Measurements from ENCODE around the gene APOD. TPM values are rescaled to one million over a fixed set of nuclear protein-coding genes. Genes with fewer than 3 reads are reported as not detected.
A peak's percentile ranks its signal among the peaks of the same experiment; 100 is the strongest.
"Not testable (repeated sequence)": the region's sequence is repeated elsewhere in the genome, so short reads cannot be mapped to it uniquely, and the experiment has no call there.

Gene APOD
- total RNA-seq, 3 donors from 2014 or later (not counting 1 experiment from before 2014, with no cell fraction given), result not detected

DNA sequence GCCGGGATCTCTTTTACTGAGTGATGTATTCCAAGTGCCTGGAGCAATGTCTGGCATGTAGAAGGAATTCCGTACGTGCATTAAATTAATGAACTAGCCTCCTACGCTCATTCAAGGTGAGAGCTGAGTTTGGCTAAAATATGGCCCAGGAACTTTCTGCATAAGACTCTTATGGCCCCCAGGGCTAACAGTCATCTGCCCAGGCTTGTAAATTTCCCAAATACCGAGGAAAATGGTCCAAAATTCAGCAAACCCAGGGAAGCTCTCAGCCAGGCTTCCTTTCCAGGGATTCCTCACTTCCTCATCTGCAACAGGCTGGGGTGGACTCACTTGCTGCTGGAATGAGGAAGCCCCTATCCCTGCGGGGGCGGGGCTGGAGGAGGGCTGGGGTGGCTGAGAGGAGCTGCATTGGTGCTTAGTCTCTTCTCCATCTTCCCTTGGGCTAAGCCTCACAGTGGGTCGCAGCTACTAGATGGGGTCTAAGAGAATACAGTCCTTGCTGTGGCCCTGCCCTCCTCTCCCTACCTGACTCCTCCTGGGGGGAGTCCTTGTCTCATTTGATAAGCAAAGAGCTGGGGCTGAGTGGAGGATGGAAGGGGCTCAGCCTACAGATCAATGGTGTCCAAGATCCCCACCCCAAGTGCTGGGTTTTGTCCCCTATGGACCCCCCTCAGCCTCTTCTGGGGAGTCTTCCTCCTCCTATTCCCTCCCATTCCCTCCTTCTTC is 28.5 kb upstream of the APOD start:
- no peaks in the 10 kb centered on the region for H3K36me3 ChIP-seq (ENCODE audit: control insufficient read depth, insufficient read depth, low read length)
- peaks cover 0 to 4% of the 10 kb centered on the region in 2 donors for H3K27me3 Mint-ChIP-seq (ENCODE audit: low read depth in 2 of 2)
- DNase-seq (no peak), ATAC-seq (no peak)
- no peak overlapping the region for H3K4me3 ChIP-seq (ENCODE audit: low read length)
- peaks cover 6 to 13% of the 10 kb centered on the region in 2 donors for H3K4me1 Mint-ChIP-seq
- 96% methylated on average over 8 of the region's 8 CpGs for WGBS (ENCODE audit: insufficient coverage)
- H3K4me1 ChIP-seq (ENCODE audit: control insufficient read depth, insufficient read depth, low read length), result peaks cover 12% of the 10 kb centered on the region
- intact Hi-C loops (cut with micrococcal nuclease), result no loop called here
- no peaks in the 10 kb centered on the region for H3K27me3 ChIP-seq (ENCODE audit: control insufficient read depth, insufficient read depth, low read length)
- no peak overlapping the region for H3K27ac ChIP-seq (ENCODE audit: low read length)
- H3K36me3 Mint-ChIP-seq, result peaks cover 4% of the 10 kb centered on the region
- H3K9me3 Mint-ChIP-seq, result peaks cover 0 to under 1% of the 10 kb centered on the region in 2 donors
- H3K9me3 ChIP-seq (ENCODE audit: control insufficient read depth, insufficient read depth, low read length), result no peaks in the 10 kb centered on the region
- H3K27ac Mint-ChIP-seq, result no peak overlapping the region
- H3K4me3 Mint-ChIP-seq, result no peak overlapping the region
- TF ChIP-seq, protein P1, sequence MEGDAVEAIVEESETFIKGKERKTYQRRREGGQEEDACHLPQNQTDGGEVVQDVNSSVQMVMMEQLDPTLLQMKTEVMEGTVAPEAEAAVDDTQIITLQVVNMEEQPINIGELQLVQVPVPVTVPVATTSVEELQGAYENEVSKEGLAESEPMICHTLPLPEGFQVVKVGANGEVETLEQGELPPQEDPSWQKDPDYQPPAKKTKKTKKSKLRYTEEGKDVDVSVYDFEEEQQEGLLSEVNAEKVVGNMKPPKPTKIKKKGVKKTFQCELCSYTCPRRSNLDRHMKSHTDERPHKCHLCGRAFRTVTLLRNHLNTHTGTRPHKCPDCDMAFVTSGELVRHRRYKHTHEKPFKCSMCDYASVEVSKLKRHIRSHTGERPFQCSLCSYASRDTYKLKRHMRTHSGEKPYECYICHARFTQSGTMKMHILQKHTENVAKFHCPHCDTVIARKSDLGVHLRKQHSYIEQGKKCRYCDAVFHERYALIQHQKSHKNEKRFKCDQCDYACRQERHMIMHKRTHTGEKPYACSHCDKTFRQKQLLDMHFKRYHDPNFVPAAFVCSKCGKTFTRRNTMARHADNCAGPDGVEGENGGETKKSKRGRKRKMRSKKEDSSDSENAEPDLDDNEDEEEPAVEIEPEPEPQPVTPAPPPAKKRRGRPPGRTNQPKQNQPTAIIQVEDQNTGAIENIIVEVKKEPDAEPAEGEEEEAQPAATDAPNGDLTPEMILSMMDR (IDR thresholded peaks at IDR 0.05), result no peak

- H3K9me3 ChIP-seq (ENCODE audit: control insufficient read depth, insufficient read depth, low read length), result no peaks in the 10 kb centered on the region
- DNase-seq, result peak in 1 of 2 donors; percentile 80
- 51% methylated on average over 2 of the region's 3 CpGs for WGBS (ENCODE audit: insufficient coverage)
- Mint-ChIP-seq H3K27ac (peak overlapping the region in 1 of 2 donors; percentile 31), H3K9me3 (peaks cover 0 to 2% of the 10 kb centered on the region in 2 donors), H3K36me3 (peaks cover 12% of the 10 kb centered on the region), H3K4me3 (no peak overlapping the region), H3K4me1 (peaks cover 6 to 8% of the 10 kb centered on the region in 2 donors), H3K27me3 (ENCODE audit: low read depth in 2 of 2) (peaks cover 3 to 4% of the 10 kb centered on the region in 2 donors)
- H3K27ac ChIP-seq (ENCODE audit: low read length), result no peak overlapping the region
- no peak overlapping the region for H3K4me3 ChIP-seq (ENCODE audit: low read length)
- ATAC-seq, result peak; percentile 37 to 66 (median 42)
- TF ChIP-seq, protein P1 (IDR thresholded peaks at IDR 0.05), result no peak
- H3K4me1 ChIP-seq (ENCODE audit: control insufficient read depth, insufficient read depth, low read length), result peaks cover 8% of the 10 kb centered on the region
- H3K36me3 ChIP-seq (ENCODE audit: control insufficient read depth, insufficient read depth, low read length), result no peaks in the 10 kb centered on the region
- intact Hi-C loops (cut with micrococcal nuclease), result no loop called here
- H3K27me3 ChIP-seq (ENCODE audit: control insufficient read depth, insufficient read depth, low read length), result no peaks in the 10 kb centered on the region
Measured at GRCh38 chr3:195609229-195609628, 25.5 kb upstream of the APOD start.

DNA sequence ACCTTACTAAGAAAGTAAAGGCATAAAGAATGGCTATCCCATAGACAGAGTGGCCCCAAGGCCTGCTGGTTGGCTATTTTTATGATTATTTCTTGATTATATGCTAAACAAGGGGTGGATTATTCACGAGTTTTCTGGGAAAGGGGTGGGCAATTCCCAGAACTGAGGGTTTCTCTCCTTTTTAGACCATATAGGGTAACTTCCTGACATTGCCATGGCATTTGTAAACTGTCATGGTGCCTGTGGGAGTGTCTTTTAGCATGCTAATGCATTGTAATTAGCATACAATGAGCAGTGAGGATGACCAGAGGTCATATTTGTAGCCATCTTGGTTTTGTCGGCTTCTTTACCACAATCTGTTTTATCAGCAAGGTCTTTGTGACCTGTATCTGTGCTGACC is 18.0 kb upstream of the APOD start:
- H3K36me3 ChIP-seq (ENCODE audit: control insufficient read depth, insufficient read depth, low read length); intact Hi-C loops (cut with micrococcal nuclease); H3K27ac Mint-ChIP-seq; H3K9me3 Mint-ChIP-seq; H3K9me3 ChIP-seq (ENCODE audit: control insufficient read depth, insufficient read depth, low read length); ATAC-seq; H3K36me3 Mint-ChIP-seq; H3K4me3 ChIP-seq (ENCODE audit: low read length); H3K4me3 Mint-ChIP-seq; H3K27me3 ChIP-seq (ENCODE audit: control insufficient read depth, insufficient read depth, low read length); H3K4me1 Mint-ChIP-seq; H3K27me3 Mint-ChIP-seq (ENCODE audit: low read depth in 2 of 2); DNase-seq; H3K27ac ChIP-seq (ENCODE audit: low read length); H3K4me1 ChIP-seq (ENCODE audit: control insufficient read depth, insufficient read depth, low read length): not testable (repeated sequence)
- 93% methylated on average over 1 of the region's 2 CpGs for WGBS (ENCODE audit: insufficient coverage)

- WGBS (ENCODE audit: insufficient coverage), result 87% methylated on average over 2 of the region's 2 CpGs
- no peaks in the 10 kb centered on the region for H3K9me3 Mint-ChIP-seq
- H3K36me3 ChIP-seq (ENCODE audit: control insufficient read depth, insufficient read depth, low read length), result no peaks in the 10 kb centered on the region
- no peaks in the 10 kb centered on the region for H3K4me1 ChIP-seq (ENCODE audit: control insufficient read depth, insufficient read depth, low read length)
- DNase-seq (no peak), ATAC-seq (no peak)
- intact Hi-C loops (cut with micrococcal nuclease), result no loop called here
- no peaks in the 10 kb centered on the region for H3K4me1 Mint-ChIP-seq
- no peak overlapping the region for H3K4me3 Mint-ChIP-seq
- H3K27ac ChIP-seq (ENCODE audit: low read length), result no peak overlapping the region
- H3K27ac Mint-ChIP-seq, result no peak overlapping the region
- H3K27me3 Mint-ChIP-seq (ENCODE audit: low read depth in 2 of 2), result peaks cover 0 to 3% of the 10 kb centered on the region in 2 donors
- no peaks in the 10 kb centered on the region for H3K9me3 ChIP-seq (ENCODE audit: control insufficient read depth, insufficient read depth, low read length)
- TF ChIP-seq, protein P1 (IDR thresholded peaks at IDR 0.05), result no peak
- H3K27me3 ChIP-seq (ENCODE audit: control insufficient read depth, insufficient read depth, low read length), result no peaks in the 10 kb centered on the region
- no peaks in the 10 kb centered on the region for H3K36me3 Mint-ChIP-seq
- H3K4me3 ChIP-seq (ENCODE audit: low read length), result no peak overlapping the region
Measured at GRCh38 chr3:195601382-195601781, 17.6 kb upstream of the APOD start.

DNA sequence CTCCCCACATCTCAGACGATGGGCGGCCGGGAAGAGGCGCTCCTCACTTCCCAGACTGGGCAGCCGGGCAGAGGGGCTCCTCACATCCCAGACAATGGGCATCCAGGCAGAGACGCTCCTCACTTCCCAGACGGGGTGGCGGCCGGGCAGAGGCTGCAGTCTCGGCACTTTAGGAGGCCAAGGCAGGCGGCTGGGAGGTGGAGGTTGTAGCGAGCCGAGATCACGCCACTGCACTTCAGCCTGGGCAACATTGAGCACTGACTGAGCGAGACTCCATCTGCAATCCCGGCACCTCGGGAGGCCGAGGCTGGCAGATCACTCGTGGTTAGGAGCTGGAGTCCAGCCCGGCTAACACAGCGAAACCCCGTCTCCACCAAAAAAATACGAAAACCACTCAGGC is 16.2 kb upstream of the APOD start:
- H3K27ac Mint-ChIP-seq; H3K27me3 ChIP-seq (ENCODE audit: control insufficient read depth, insufficient read depth, low read length); H3K4me3 Mint-ChIP-seq; ATAC-seq; H3K4me3 ChIP-seq (ENCODE audit: low read length); H3K4me1 ChIP-seq (ENCODE audit: control insufficient read depth, insufficient read depth, low read length); DNase-seq; H3K36me3 ChIP-seq (ENCODE audit: control insufficient read depth, insufficient read depth, low read length); H3K9me3 Mint-ChIP-seq; H3K27me3 Mint-ChIP-seq (ENCODE audit: low read depth in 2 of 2); H3K36me3 Mint-ChIP-seq; H3K9me3 ChIP-seq (ENCODE audit: control insufficient read depth, insufficient read depth, low read length); intact Hi-C loops (cut with micrococcal nuclease); H3K4me1 Mint-ChIP-seq; H3K27ac ChIP-seq (ENCODE audit: low read length): not testable (repeated sequence)
- 93% methylated on average over 23 of the region's 23 CpGs for WGBS (ENCODE audit: insufficient coverage)

- H3K36me3 ChIP-seq (ENCODE audit: control insufficient read depth, insufficient read depth, low read length); DNase-seq; H3K27me3 Mint-ChIP-seq (ENCODE audit: low read depth in 2 of 2); H3K4me1 Mint-ChIP-seq; intact Hi-C loops (cut with micrococcal nuclease); H3K9me3 Mint-ChIP-seq; H3K4me3 Mint-ChIP-seq; H3K4me3 ChIP-seq (ENCODE audit: low read length); H3K4me1 ChIP-seq (ENCODE audit: control insufficient read depth, insufficient read depth, low read length); H3K36me3 Mint-ChIP-seq; H3K27ac ChIP-seq (ENCODE audit: low read length); H3K9me3 ChIP-seq (ENCODE audit: control insufficient read depth, insufficient read depth, low read length); H3K27me3 ChIP-seq (ENCODE audit: control insufficient read depth, insufficient read depth, low read length); ATAC-seq; H3K27ac Mint-ChIP-seq: not testable (repeated sequence)
- 94% methylated on average over 12 of the region's 24 CpGs for WGBS (ENCODE audit: insufficient coverage)
Measured at GRCh38 chr3:195599516-195599915, 15.8 kb upstream of the APOD start.

Data from natural killer cell (primary cell).